Kidney epithelial cell (primary cell): ENCODE measurements around the gene MGLL. TPM values are rescaled to one million over a fixed set of nuclear protein-coding genes. Genes with fewer than 3 reads are reported as not detected.

ENCODE experiments used
- DNase-seq: peaks from one replicate; pipeline ENCODE4 v3.0.0-alpha.2; 2010; ENCODE audit warnings: low read depth
- H3K27me3 ChIP-seq: 2 replicates; pipeline ENCODE4 v1.6.0; 2011; ENCODE audit warnings: low read length; ENCODE audit not compliant: control insufficient read depth, insufficient read depth
- H3K36me3 ChIP-seq: 2 replicates; pipeline ENCODE4 v1.5.1; 2011; ENCODE audit warnings: low read length; ENCODE audit not compliant: control insufficient read depth, insufficient read depth
- H3K4me3 ChIP-seq: 2 replicates; pipeline ENCODE4 v1.5.1; 2011; ENCODE audit warnings: low read depth, mild to moderate bottlenecking, control low read depth, low read length
- total RNA-seq: library from RNA; depleted of rRNA; stranded (reverse); fragments of >200 nt; gene quantifications from 2 replicates; pipeline ENCODE4 v1.2.3, GENCODE V29; 2015
- TF ChIP-seq, protein P1 (sequence below): IDR thresholded peaks from 2 replicates; pipeline ENCODE4 v1.5.1; 2011; ENCODE audit warnings: mild to moderate bottlenecking, moderate library complexity, low read length, control low read depth, inconsistent platforms; ENCODE audit not compliant: insufficient read depth, poor library complexity, severe bottlenecking

Gene MGLL
- total RNA-seq, 1 donor from 2014 or later, result 71.8 TPM

DNA sequence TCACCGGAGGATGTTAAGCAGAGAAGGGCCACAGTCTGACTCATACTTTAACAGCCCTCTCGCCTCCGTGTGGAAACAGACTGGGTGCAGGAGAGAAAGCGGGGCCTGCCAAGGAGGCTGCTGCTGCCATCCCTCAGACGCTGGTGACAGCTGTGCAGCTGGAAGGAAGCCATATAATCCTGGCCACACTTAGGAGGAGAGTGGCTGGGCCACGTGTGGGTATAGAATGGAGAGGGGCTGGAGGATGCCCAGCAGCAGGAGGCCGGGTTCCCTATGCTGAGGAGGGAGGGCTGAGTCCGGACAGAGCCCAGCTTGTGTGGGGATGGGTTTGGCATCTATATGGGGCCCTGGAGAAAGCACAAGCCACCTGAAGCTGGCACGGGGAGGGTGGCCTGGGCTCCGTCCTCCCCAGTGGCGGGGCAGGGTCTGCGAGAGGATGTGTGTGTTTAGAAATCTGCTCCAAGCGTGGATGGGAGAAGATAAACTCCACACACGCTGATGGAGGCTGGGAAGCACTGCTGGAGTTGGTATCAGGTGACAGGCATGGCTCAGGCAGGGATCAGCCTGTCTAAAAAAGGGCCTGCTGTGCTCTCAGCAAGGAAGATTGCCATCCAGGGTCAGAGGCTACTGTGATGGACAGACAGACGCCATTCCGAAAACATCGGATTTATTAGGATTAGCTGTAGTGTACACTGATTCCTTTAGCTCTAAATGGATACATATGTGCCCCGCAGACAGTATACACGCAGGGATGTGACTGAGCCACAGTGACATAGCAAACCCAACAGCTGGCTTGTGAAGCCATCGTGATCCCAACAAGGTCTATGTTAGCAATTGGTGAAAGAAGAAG lies 133.7 kb downstream of the MGLL start:
- DNase-seq, result no peak
- TF ChIP-seq, protein P1, sequence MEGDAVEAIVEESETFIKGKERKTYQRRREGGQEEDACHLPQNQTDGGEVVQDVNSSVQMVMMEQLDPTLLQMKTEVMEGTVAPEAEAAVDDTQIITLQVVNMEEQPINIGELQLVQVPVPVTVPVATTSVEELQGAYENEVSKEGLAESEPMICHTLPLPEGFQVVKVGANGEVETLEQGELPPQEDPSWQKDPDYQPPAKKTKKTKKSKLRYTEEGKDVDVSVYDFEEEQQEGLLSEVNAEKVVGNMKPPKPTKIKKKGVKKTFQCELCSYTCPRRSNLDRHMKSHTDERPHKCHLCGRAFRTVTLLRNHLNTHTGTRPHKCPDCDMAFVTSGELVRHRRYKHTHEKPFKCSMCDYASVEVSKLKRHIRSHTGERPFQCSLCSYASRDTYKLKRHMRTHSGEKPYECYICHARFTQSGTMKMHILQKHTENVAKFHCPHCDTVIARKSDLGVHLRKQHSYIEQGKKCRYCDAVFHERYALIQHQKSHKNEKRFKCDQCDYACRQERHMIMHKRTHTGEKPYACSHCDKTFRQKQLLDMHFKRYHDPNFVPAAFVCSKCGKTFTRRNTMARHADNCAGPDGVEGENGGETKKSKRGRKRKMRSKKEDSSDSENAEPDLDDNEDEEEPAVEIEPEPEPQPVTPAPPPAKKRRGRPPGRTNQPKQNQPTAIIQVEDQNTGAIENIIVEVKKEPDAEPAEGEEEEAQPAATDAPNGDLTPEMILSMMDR, result no peak

GRCh38 chr3:127688022-127688415 lies 134.3 kb downstream of the MGLL start:
- no peaks in the 10 kb centered on the region for H3K36me3 ChIP-seq
- TF ChIP-seq, protein P1, result no peak
- no peak overlapping the region for H3K4me3 ChIP-seq
- DNase-seq, result no peak
- H3K27me3 ChIP-seq, result no peaks in the 10 kb centered on the region

More for the DNA sequence above, 133.7 kb downstream of the MGLL start:
- no peaks in the 10 kb centered on the region for H3K36me3 ChIP-seq
- no peaks in the 10 kb centered on the region for H3K27me3 ChIP-seq
- no peak overlapping the region for H3K4me3 ChIP-seq

DNA sequence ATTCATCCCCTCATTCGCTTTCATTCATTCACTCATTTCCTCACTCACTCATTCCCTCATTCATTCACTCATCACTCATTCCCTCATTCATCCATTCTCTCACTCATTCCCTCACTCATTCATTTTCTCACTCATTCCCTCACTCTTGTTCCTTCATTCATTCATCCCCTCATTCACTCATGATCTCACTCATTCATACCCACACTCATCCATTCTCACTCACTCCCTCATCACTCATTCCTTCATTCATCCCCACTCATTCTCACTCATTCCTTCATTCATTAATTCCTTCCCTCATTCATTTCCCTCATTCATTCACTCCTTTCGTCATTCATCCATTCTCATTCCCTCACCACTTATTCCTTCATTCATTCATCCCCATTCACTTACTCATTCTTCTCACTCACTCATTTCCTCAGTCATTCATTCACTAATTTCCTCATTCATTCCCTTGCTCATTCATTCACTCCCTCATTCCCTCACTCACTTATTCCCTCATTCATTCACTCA lies 135.0 kb downstream of the MGLL start:
- H3K36me3 ChIP-seq, result no peaks in the 10 kb centered on the region
- TF ChIP-seq, protein P1, result no peak
- no peak for DNase-seq
- no peaks in the 10 kb centered on the region for H3K27me3 ChIP-seq
- H3K4me3 ChIP-seq, result no peak overlapping the region

GRCh38 chr3:127686512-127686894 lies 135.8 kb downstream of the MGLL start:
- Histone ChIP-seq H3K4me3 (no peak overlapping the region), H3K36me3 (no peaks in the 10 kb centered on the region), H3K27me3 (no peaks in the 10 kb centered on the region)
- TF ChIP-seq, protein P1, result no peak
- DNase-seq, result no peak

DNA sequence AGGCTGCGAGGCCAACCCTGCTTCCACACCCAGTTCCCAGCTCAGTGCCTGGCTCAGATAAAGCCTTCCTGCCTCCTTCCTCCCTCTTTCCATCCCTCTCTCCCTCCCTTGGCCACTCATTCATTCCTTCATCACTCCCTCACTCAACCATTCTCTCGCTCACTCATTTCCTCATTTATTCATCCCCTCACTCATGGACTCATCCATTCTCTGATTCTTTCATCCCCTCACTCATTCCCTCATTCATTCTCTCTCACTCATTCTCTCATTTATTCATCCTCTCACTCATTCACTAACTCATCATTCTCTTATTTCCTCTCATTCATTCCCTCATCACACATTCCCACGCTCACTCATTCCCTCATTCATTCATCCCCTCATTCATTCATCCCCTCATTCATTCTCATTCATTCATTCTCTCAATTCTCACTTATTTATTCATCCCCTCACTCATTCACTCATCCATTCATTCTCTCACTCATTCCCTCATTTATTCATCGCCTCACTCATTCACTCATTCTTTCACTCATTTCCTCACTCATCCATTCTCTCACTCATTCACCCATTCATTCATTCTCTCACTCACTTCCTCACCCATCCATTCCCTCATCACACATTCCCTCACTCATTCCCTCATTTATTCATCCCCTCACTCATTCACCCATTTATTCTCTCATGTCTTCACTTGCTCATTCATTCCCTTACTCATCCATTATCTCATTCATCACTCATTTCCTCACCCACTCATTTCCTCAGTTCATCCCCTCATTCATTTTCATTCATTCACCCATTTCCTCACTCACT lies 136.4 kb downstream of the MGLL start:
- no peak for DNase-seq
- no peaks in the 10 kb centered on the region for H3K27me3 ChIP-seq
- no peaks in the 10 kb centered on the region for H3K36me3 ChIP-seq
- no peak overlapping the region for H3K4me3 ChIP-seq
- TF ChIP-seq, protein P1, result no peak
